Progenitor cell of endocrine pancreas (in vitro differentiated cells): Measurements from ENCODE around the gene CELF4. TPM values are rescaled to one million over a fixed set of nuclear protein-coding genes. Genes with fewer than 3 reads are reported as not detected.

Source experiments
- DNase-seq: peaks from one replicate; pipeline ENCODE4 v3.0.0; 2021; ENCODE audit warnings: low spot score; ENCODE audit not compliant: unreplicated experiment
- H3K27ac Mint-ChIP-seq: 2 replicates; pipeline ENCODE4 v1.8.0; 2021; ENCODE audit warnings: mild to moderate bottlenecking, moderate library complexity, mixed read lengths
- H3K27me3 Mint-ChIP-seq: 2 replicates; pipeline ENCODE4 v1.8.0; 2021; ENCODE audit warnings: mixed read lengths
- H3K36me3 Mint-ChIP-seq: 2 replicates; pipeline ENCODE4 v1.8.0; 2022; ENCODE audit warnings: mixed read lengths; ENCODE audit not compliant: insufficient read depth
- H3K4me1 Mint-ChIP-seq: 2 replicates; pipeline ENCODE4 v1.8.0; 2021; ENCODE audit warnings: low read depth, mixed read lengths
- H3K4me3 Mint-ChIP-seq: 2 replicates; pipeline ENCODE4 v1.8.0; 2021; ENCODE audit warnings: low read depth, mild to moderate bottlenecking, moderate library complexity, mixed read lengths
- H3K9me3 Mint-ChIP-seq: 2 replicates; pipeline ENCODE4 v1.8.0; 2021; ENCODE audit warnings: low read depth, mixed read lengths
- CTCF ChIP-seq: fragments of 200-600 bp; sonication (generic); IDR thresholded peaks from one replicate; pipeline ENCODE4 v1.5.0; 2021; ENCODE audit warnings: antibody characterized with exemption, mild to moderate bottlenecking; ENCODE audit not compliant: unreplicated experiment
- total RNA-seq: library from RNA; stranded (reverse); gene quantifications from 2 replicates; pipeline ENCODE4 v1.2.1, GENCODE V29; 2021

The CELF4 gene
- total RNA-seq, 1 donor from 2014 or later = 4.6 TPM

DNA sequence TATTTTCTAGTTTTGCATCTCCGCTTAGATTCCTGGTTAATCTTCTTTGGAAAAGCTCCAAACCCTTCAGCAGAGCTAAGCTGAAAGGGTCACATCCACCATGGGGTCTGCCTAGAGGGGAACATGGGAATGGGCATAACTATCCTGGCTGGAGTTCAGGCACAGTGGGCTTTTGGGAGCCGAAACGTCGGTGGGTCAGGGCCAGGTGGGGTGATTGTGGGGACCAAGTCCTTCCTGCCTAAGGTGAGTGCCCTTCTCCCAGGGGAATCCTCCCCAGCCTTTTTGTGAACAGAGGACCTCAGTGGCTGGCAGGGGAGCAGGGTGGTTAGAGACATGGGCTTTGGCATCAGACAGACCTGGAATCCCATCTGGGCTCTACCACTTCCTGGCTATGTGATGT, 60.3 kb downstream of the CELF4 start:
- no peak for DNase-seq
- Mint-ChIP-seq H3K4me3 (no peak overlapping the region), H3K4me1 (peaks cover 2% of the 10 kb centered on the region), H3K27me3 (peaks cover 19% of the 10 kb centered on the region), H3K27ac (no peak overlapping the region), H3K36me3 (no peaks in the 10 kb centered on the region), H3K9me3 (peaks cover 8% of the 10 kb centered on the region)
- no peak for TF ChIP-seq CTCF

DNA sequence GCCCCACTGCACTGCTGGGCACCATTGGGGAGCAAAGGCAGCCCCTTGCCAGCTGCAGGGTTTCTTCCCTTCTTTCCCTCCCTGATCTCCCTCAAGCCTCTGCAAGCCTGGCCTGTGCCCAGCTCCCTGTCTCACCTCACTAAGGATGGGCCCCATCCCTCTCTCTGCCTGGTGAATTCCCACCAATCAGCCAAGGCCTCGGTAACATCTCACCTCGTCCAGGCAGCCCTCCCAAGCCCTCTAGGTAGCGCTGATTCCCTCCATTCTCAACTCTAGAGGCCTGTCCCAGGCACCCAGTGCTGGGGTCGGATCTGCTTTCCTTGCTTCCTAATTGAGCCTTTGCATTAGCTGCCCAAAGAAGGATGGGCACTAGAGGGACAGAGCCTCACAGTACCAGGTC, 63.0 kb downstream of the CELF4 start:
- no peak for DNase-seq
- Mint-ChIP-seq H3K27me3 (peaks cover 14% of the 10 kb centered on the region), H3K36me3 (no peaks in the 10 kb centered on the region), H3K9me3 (no peaks in the 10 kb centered on the region), H3K4me3 (no peak overlapping the region), H3K27ac (no peak overlapping the region), H3K4me1 (peaks cover 2% of the 10 kb centered on the region)
- no peak for TF ChIP-seq CTCF

DNA sequence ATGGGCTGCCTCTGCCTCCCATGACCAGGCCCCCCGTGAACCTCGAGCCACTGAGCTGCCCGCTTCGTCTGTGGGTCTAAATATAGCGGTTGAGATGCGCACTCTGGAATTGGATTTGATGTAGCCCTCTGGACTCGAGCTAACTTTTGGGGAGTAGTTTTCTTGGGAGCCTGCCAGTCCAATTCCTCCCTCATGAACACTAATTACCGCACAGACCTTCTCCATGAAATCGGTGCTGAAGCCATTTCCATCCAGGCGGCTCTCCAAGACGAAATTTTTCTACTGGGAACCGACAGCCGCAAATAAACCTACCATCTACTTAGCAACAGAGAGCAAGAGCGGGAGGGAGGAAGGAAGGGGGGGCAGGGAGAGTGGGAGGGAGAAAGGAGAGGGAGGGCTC, 63.6 kb downstream of the CELF4 start:
- DNase-seq = no peak
- H3K9me3 Mint-ChIP-seq = no peaks in the 10 kb centered on the region
- H3K4me3 Mint-ChIP-seq = no peak overlapping the region
- peaks cover 10% of the 10 kb centered on the region for H3K27me3 Mint-ChIP-seq
- no peak for TF ChIP-seq CTCF
- H3K4me1 Mint-ChIP-seq = peaks cover 2% of the 10 kb centered on the region
- no peak overlapping the region for H3K27ac Mint-ChIP-seq
- H3K36me3 Mint-ChIP-seq = no peaks in the 10 kb centered on the region

DNA sequence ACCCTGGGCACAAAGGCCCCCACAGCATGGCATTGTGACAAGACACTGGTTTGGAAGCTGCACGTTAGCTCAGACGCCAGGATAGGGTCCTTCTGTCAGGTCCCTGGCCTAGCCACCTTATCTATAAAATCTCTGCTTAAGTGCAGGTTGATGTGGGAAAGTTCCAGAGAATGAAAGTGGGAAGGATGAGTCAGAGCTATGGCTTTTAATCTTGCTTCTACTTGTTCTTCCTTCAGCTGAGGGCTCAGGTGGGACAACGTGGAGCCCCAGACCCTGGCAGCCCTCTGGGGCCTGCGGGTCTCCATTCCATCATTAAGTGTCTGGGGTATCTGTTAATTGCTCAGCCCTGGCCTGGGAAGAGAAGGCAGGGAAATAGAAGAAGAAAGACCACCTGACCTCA, 64.5 kb downstream of the CELF4 start:
- H3K4me3 Mint-ChIP-seq = no peak overlapping the region
- no peaks in the 10 kb centered on the region for H3K9me3 Mint-ChIP-seq
- no peaks in the 10 kb centered on the region for H3K36me3 Mint-ChIP-seq
- DNase-seq = no peak
- H3K4me1 Mint-ChIP-seq = peaks cover 2% of the 10 kb centered on the region
- peaks cover 10% of the 10 kb centered on the region for H3K27me3 Mint-ChIP-seq
- no peak overlapping the region for H3K27ac Mint-ChIP-seq
- TF ChIP-seq CTCF = no peak

- no peaks in the 10 kb centered on the region for H3K9me3 Mint-ChIP-seq
- H3K4me1 Mint-ChIP-seq = peaks cover 2% of the 10 kb centered on the region
- H3K36me3 Mint-ChIP-seq = no peaks in the 10 kb centered on the region
- no peak for DNase-seq
- H3K4me3 Mint-ChIP-seq = no peak overlapping the region
- no peak for TF ChIP-seq CTCF
- H3K27ac Mint-ChIP-seq = no peak overlapping the region
- H3K27me3 Mint-ChIP-seq = peaks cover 10% of the 10 kb centered on the region
Observed at GRCh38 chr18:37499913-37500312, 65.7 kb downstream of the CELF4 start.
